Stimulated activated CD4-positive, alpha-beta T cell treated with anti-CD3 and anti-CD28 coated beads, TNF-alpha, amount 100 ng/mL, for 24 hours (primary cell): Measurements from ENCODE around the gene EEF1AKMT1.
"Not testable (repeated sequence)": the region's sequence is repeated elsewhere in the genome, so short reads cannot be mapped to it uniquely, and the experiment has no call there.

ENCODE experiments used
- DNase-seq, 3 experiments: peaks; one replicate each; pipeline ENCODE4 v3.0.0-alpha.2; 2020; ENCODE audit warnings: low read depth in 3 of 3

Gene EEF1AKMT1

DNA sequence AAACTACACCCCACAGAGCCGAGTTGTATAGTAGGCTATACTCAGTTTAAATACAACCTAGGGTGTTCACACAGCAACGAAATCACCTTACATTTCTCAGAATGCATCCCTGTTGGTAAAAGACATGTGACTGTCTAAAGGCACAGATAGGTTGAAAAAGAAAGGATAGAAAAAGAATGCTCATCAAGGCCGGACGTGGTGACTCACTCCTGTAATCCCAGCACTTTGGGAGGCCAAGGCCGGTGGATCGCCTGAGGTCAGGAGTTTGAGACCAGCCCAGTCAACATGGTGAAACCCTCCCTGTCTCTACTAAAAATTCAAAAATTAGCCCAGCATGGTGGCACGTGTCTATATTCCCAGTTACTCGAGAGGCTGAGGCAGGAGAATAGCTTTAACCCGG lies 74.0 kb downstream of the EEF1AKMT1 start:
- no peak for DNase-seq

DNA sequence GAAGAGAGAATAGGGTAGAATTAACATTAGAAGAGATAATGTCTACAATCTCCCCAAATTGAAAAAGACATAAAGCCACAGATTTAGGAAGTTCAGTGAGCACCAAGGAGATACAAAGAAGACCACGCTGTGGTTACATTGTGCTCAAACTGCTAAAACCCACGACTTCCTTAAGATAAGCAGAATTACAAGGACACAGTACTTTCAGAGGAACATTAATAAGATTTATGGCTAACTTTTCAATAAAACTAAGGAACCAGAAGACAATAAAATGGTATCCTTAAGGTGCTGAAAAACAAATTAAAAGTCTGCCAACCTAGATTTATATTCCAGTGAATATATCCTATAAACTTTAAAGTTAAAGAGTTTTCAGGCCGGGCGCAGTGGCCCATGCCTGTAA lies 77.7 kb downstream of the EEF1AKMT1 start:
- no peak for DNase-seq

DNA sequence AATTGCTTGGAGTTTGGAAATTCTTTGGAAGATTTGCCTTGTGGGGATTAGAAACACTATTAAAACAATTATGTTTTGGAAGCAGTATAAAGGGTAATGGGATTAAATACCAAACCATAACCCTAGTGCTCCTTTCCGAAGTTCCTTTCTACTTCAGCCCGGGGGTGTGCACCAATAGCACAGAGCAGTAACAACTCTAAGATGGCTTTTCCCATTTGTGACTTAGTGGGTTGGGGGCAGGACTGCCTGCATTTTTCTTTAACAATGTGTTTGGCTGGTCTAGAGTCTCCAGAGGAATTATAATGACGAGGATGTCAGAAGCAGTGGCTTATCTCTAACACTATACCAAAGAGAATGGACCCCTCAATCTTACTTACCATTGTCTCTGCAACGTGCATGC lies 82.1 kb downstream of the EEF1AKMT1 start:
- no peak for DNase-seq

DNA sequence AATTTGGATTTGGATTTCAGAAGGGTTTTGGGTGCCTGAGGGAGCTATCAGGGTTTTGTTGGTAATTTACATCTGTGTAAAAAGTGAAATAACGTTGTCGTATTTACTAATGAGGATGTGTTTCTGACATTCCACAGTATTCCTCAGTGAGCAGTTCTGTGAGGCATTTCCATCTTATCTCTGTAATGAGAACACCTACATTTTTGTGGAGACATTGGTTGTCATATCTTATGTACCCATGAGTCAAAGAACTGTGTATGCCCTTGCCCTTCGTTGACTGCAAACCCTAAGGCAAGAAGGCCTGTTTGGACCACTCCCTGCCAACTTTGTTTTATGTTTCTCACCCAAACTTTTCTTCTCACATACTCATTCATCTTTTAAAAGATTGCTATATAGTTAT lies 84.5 kb downstream of the EEF1AKMT1 start:
- no peak for DNase-seq

DNA sequence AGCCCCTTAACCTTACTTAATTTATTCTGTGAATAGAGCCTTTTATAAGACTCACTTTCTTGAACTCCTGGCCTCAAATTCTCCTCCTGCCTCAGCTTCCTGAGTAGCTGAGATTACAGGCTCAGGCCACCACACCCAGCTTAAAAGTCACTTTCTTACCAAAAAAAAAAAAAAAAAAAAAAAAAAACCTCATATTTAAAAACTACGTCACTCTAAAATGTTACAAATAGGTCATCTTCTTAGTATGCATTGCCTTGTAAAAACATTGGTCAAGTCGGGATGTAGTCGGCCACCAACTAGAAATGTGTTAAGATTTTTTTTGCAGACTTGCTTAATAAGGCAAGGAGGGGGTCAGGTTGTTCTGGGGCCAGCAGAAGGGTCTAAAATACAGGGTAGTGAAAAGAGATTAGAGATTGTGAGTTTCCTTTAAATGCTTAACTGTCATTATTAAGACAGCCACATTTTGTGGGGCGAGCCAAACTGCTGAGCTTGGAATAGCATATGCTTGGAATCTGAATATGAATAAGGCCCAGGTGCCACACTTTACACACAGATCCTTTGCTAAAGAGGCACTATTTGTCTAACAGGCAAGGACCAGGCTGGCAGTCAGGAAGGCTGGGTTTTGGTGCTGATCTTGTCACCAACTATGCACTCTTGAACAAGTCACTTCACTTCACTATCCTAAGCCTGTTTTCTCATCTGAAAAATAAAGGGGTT lies 86.7 kb downstream of the EEF1AKMT1 start:
- DNase-seq, result no peak

DNA sequence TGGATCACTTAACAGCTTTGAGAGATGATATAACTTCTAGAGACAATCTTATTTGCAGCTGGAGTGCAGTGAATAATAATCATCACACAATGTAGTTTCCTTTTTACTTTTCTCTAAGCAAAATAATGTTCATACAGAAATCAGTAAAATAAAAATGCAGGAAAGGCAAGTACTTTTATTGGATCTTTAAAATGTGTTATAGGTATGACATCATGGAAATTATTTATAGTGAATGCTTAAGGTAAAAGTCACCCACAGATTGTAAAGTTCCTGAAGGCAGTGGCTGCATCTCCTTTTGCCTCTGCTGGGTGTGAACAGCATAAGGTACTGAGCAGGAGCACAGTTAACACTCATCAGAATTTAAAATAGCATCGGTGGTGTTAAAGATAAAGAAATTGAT lies 87.6 kb downstream of the EEF1AKMT1 start:
- DNase-seq, result no peak

DNA sequence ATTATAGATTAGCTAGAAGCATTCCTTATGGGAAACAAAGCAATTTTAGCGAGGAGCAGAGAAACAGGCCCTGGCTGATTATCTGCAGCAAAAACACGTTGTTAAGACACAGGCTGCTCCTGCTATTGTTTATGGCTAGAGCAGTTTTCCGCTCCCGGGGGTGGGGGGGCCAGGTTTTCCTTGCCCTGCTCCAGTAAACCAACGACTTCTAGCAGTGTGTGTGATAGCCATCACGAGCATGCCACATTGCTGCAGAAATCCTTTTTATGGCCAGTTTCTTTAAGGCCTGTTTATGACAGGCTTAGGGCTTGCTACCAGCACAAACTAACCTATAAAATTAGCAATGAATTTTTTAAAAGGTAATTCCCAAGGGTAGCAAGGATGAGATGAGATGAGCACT lies 88.7 kb downstream of the EEF1AKMT1 start:
- DNase-seq, result no peak

DNA sequence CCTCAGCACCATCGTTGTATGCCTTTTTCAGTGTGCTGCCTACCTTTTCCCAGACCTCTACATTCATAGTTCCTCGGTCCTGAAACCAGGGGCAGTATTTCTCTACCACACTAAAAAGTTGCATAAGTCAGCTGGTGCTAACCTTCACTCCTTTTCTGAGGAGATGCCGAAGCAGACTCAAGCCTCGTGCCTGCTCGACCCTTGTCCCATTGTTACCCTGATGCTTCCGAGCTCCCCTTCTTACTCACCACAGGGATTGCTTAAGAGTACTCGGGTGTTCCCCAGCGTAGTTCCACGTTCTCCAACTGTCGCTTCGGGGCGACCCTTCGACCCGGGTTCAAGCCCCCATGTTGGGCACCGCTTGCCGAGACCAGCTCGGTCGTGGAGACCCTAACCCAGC lies 89.2 kb downstream of the EEF1AKMT1 start:
- no peak for DNase-seq

DNA sequence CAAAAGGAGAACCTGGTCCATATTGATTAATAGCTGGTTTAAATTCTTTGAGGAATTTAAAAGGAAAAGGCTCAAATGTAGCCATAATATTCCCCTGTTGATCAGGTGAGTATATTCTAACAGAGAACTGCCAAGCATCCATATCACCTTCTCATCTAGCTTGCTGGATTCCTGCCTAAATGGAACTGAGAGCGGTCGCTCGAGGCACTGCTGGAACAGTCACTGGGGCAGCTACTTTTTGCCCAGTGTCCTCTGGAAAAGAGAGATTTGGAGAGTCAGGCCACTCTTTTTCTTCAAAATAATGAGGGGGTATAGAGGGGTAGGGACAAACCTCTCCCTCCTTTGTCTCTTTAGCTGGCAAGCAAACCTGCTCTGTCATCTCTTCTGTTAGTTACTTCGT lies 89.7 kb downstream of the EEF1AKMT1 start:
- no peak for DNase-seq

DNA sequence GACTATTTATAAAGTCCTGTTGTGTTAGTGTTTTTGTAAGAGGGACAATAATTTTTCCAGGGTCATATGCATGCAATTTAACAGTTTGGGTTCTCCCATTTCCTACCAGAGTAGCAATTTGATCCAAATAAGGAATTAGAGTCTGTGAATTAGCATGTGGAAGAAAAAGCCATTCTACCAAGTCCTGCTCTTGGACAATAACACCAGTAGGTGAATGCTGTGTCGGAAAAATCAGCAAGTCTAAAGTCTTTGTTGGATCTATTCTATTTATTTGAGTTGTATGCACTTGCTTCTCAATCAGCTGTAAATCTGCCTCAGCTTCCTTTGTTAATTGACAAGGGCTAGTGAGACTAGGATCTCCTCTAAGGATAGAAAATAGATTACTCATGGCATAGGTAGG lies 91.7 kb downstream of the EEF1AKMT1 start:
- DNase-seq, result no peak

DNA sequence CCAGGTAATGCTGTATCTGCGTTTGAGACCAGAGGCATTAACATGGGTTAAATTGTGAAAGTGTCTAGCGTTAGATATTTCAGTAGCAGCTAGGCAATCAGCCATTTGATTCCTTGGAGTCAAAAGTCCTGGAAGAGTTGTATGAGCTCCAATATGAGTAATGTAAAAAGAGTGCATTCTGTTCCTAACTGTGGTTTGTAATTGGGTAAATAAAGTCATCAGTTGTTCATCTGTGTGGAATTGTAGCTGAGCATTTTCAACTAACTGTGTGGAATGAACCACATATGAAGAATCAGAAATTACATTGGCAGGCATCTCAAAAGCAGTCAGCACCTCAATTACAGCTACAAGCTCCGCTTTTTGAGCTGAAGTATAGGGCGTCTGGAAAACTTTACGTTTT lies 92.3 kb downstream of the EEF1AKMT1 start:
- DNase-seq, result not testable (repeated sequence)

DNA sequence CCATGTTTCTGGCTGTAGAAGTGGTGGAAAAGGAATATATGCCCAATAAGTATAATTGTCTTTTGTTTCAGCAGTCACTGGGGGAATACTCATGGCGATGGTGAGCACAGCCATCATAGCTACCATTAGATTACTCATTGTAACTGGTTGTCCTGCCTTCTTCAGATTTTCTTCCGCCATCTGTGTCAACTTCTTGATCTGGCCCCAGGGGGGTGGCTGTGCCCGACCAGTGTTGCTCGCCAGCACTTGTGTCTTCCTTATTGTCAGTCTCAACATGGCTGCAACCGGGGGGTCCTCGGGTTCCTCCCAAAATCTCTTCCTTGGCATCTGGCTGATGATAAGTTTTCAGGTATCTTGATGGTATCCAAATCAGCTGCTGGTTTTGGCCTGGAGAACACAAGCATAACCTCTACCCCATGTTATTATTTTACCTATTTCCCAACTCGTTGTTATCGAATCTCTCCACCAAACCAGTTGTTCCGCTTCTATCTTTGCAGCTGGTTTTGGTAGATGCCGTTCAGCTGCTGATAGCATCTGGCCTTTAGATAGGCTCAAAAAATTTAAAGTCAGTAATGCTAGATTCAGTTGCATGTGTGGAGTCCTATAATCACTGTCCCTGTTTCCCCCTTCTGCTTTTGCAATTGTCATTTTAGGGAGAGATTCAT lies 93.2 kb downstream of the EEF1AKMT1 start:
- DNase-seq, result no peak

DNA sequence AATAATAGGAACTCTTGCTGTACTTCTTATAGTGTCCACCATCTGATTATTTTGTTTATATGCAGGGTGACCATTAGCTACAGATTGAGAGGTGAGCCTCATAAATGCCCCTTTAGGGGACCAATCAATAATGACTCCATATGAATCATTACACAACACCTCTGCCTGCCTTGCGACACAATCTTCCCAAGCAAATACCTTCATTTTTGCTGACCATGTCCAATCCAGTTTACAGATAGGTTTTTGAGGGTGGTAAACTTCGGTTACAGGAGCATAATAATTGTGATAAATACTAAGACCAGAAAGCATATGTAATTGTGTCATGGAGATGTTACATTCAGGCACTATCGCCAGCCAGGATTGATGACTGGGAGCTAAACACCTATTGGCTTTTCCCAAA lies 93.9 kb downstream of the EEF1AKMT1 start:
- DNase-seq, result no peak
